Measurements from ENCODE around the gene HINT1.

HINT1 gene

GRCh38 chr5:131109540-131110255, 55.4 kb downstream of the HINT1 start:
- no peak for DNase-seq
